Measurements from ENCODE around the gene RGS1. TPM values are rescaled to one million over a fixed set of nuclear protein-coding genes. Genes with fewer than 3 reads are reported as not detected.

Gene RGS1
- total and polyA plus RNA-seq, 8 donors, result 1.5 to 32.3 (median 4.5) TPM

- Histone ChIP-seq H3K27ac (no peak overlapping the region), H3K36me3 (no peaks in the 10 kb centered on the region), H3K4me3 (no peak overlapping the region), H3K9me3 (no peaks in the 10 kb centered on the region), H3K4me1 (no peaks in the 10 kb centered on the region), H3K27me3 (no peaks in the 10 kb centered on the region)
- ATAC-seq (no peak), DNase-seq (no peak)
- TF ChIP-seq CTCF (IDR thresholded peaks at IDR 0.05), result no peak
- intact Hi-C loops (cut with DNase I), result no loop called here
Measured at GRCh38 chr1:192592517-192592916, 16.9 kb downstream of the RGS1 start.

GRCh38 chr1:192592981-192593708 lies 17.6 kb downstream of the RGS1 start:
- Histone ChIP-seq H3K27me3 (no peaks in the 10 kb centered on the region), H3K36me3 (no peaks in the 10 kb centered on the region), H3K27ac (no peak overlapping the region), H3K9me3 (no peaks in the 10 kb centered on the region), H3K4me1 (no peaks in the 10 kb centered on the region), H3K4me3 (no peak overlapping the region)
- no peak for DNase-seq
- intact Hi-C loops (cut with DNase I), result no loop called here
- no peak for ATAC-seq
- TF ChIP-seq CTCF (IDR thresholded peaks at IDR 0.05), result no peak

GRCh38 chr1:192595299-192595698 lies 19.7 kb downstream of the RGS1 start:
- ATAC-seq, result no peak

GRCh38 chr1:192598589-192598988 lies 23.0 kb downstream of the RGS1 start:
- intact Hi-C loops (cut with DNase I), result no loop called here
- Histone ChIP-seq H3K4me1 (no peaks in the 10 kb centered on the region), H3K27ac (no peak overlapping the region), H3K4me3 (no peak overlapping the region), H3K36me3 (no peaks in the 10 kb centered on the region), H3K27me3 (no peaks in the 10 kb centered on the region), H3K9me3 (no peaks in the 10 kb centered on the region)
- DNase-seq (no peak), ATAC-seq (no peak)
- no peak for TF ChIP-seq CTCF (IDR thresholded peaks at IDR 0.05)

More at GRCh38 chr1:192595299-192595698, 19.7 kb downstream of the RGS1 start:
- no peak overlapping the region for H3K4me3 ChIP-seq
- no peak for TF ChIP-seq CTCF (IDR thresholded peaks at IDR 0.05)
- H3K27ac ChIP-seq, result no peak overlapping the region
- no peaks in the 10 kb centered on the region for H3K4me1 ChIP-seq
- no peak for DNase-seq
- H3K9me3 ChIP-seq, result no peaks in the 10 kb centered on the region
- H3K36me3 ChIP-seq, result no peaks in the 10 kb centered on the region
- intact Hi-C loops (cut with DNase I), result no loop called here
- H3K27me3 ChIP-seq, result no peaks in the 10 kb centered on the region

DNA sequence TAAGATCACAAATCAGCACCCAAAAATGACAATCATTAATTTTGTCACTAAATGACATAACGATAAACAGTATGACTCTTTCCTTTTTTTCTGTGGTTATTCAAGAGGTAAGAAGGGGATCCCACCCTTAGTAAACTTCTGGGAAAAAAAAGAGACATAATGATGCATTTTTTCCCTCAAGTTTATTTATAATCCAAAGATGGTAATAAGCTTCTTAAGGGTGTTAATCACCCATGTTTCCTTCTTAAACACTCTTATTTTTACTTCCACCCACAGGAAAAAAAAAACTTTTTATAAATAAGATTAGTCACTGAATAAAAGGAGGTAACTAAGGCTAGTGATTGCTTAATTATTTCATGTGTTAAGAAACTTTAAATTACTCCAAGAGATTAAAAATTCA lies 24.7 kb downstream of the RGS1 start:
- ATAC-seq, result no peak
- intact Hi-C loops (cut with DNase I), result no loop called here

More for the DNA sequence above, 24.7 kb downstream of the RGS1 start:
- no peak for DNase-seq
- Histone ChIP-seq H3K27me3 (no peaks in the 10 kb centered on the region), H3K4me1 (no peaks in the 10 kb centered on the region), H3K36me3 (no peaks in the 10 kb centered on the region), H3K4me3 (no peak overlapping the region), H3K27ac (no peak overlapping the region), H3K9me3 (no peaks in the 10 kb centered on the region)
- no peak for TF ChIP-seq CTCF (IDR thresholded peaks at IDR 0.05)

Measured in left lung (tissue), 10 donors.